Neural cell (in vitro differentiated cells): ENCODE results near the gene KBTBD8. TPM values are rescaled to one million over a fixed set of nuclear protein-coding genes. Genes with fewer than 3 reads are reported as not detected.

ENCODE experiments used
- H2AFZ ChIP-seq: fragments of 200-600, 300-800 bp; sonication (generic), shearing (Covaris generic); 2 replicates; pipeline ENCODE4 v1.6.0; 2014; ENCODE audit warnings: low read depth, mild to moderate bottlenecking, antibody characterized with exemption, low read length, moderate library complexity
- H3F3A ChIP-seq: fragments of 200-600 bp; shearing (Covaris generic); 2 replicates; pipeline ENCODE4 v1.6.1; 2016; ENCODE audit warnings: mild to moderate bottlenecking, moderate library complexity, mixed read lengths, antibody characterized with exemption, low read length; ENCODE audit not compliant: insufficient read depth, poor library complexity, severe bottlenecking
- H3K27ac ChIP-seq: fragments of 200-600, 300-800 bp; sonication (generic), shearing (Covaris generic); 2 replicates; pipeline ENCODE4 v1.5.1; 2014; ENCODE audit warnings: mild to moderate bottlenecking, low read length, moderate library complexity
- H3K27me3 ChIP-seq: fragments of 300-800, 200-600 bp; sonication (generic), shearing (Covaris generic); 2 replicates; pipeline ENCODE4 v1.6.0; 2014; ENCODE audit warnings: mild to moderate bottlenecking, low read depth, low read length, moderate library complexity; ENCODE audit not compliant: insufficient read depth
- H3K36me3 ChIP-seq: fragments of 300-800, 200-600 bp; sonication (generic), shearing (Covaris generic); 2 replicates; pipeline ENCODE4 v1.5.1; 2014; ENCODE audit warnings: mild to moderate bottlenecking, antibody characterized with exemption, low read length, moderate library complexity; ENCODE audit not compliant: insufficient read depth
- H3K4me2 ChIP-seq: fragments of 300-800, 200-600 bp; sonication (generic), shearing (Covaris generic); 2 replicates; pipeline ENCODE4 v1.6.0; 2014; ENCODE audit warnings: mild to moderate bottlenecking, low read length
- H3K4me3 ChIP-seq: fragments of 300-800, 200-600 bp; sonication (generic), shearing (Covaris generic); 2 replicates; pipeline ENCODE4 v1.5.1; 2014; ENCODE audit warnings: mild to moderate bottlenecking, low read length, moderate library complexity
- H3K79me2 ChIP-seq: fragments of 200-600 bp; shearing (Covaris generic); replicated peaks from 2 replicates; pipeline ENCODE4 v1.6.0; 2014; ENCODE audit warnings: mild to moderate bottlenecking, low read length, moderate library complexity; ENCODE audit not compliant: insufficient read depth
- H3K9ac ChIP-seq: fragments of 300-800, 200-600 bp; sonication (generic), shearing (Covaris generic); 2 replicates; pipeline ENCODE4 v1.6.1; 2016; ENCODE audit warnings: mild to moderate bottlenecking, low read length, mixed read lengths
- H3K9me2 ChIP-seq: fragments of 200-600 bp; shearing (Covaris generic); 2 replicates; pipeline ENCODE4 v1.6.1; 2016; ENCODE audit warnings: mild to moderate bottlenecking, low read length, mixed read lengths; ENCODE audit not compliant: insufficient read depth
- H3K9me3 ChIP-seq: fragments of 200-600, 300-800 bp; sonication (generic), shearing (Covaris generic); 2 replicates; pipeline ENCODE4 v1.6.1; 2016; ENCODE audit warnings: mild to moderate bottlenecking, mixed run types, low read length, moderate library complexity, mixed read lengths
- H4K20me1 ChIP-seq: fragments of 200-600 bp; shearing (Covaris generic); 2 replicates; pipeline ENCODE4 v1.6.1; 2016; ENCODE audit warnings: mild to moderate bottlenecking, mixed run types; ENCODE audit not compliant: insufficient read depth
- CTCF ChIP-seq: fragments of 450-650 bp; IDR thresholded peaks from 2 replicates; pipeline ENCODE4 v1.5.1; 2014; ENCODE audit warnings: antibody characterized with exemption, mild to moderate bottlenecking, moderate library complexity; ENCODE audit not compliant: poor library complexity, severe bottlenecking
- EP300 ChIP-seq: fragments of 450-650 bp; conservative IDR thresholded peaks from 2 replicates; pipeline ENCODE4 v1.6.1; 2014; ENCODE audit warnings: antibody characterized with exemption, mild to moderate bottlenecking, moderate library complexity; ENCODE audit not compliant: poor library complexity, severe bottlenecking
- EZH2 ChIP-seq: fragments of 200-600, 300-800 bp; shearing (Covaris generic), sonication (generic); IDR thresholded peaks from 2 replicates; pipeline ENCODE4 v1.6.1; 2014; ENCODE audit warnings: antibody characterized with exemption, low read length, borderline replicate concordance, mild to moderate bottlenecking; ENCODE audit not compliant: insufficient read depth, poor library complexity, severe bottlenecking
- MXI1 ChIP-seq: fragments of 450-650 bp; conservative IDR thresholded peaks from 2 replicates; pipeline ENCODE4 v1.6.1; 2014; ENCODE audit warnings: antibody characterized with exemption, mild to moderate bottlenecking; ENCODE audit not compliant: poor library complexity, severe bottlenecking
- POLR2AphosphoS5 ChIP-seq: IDR thresholded peaks from 2 replicates; pipeline ENCODE4 v1.6.1; 2012
- RAD21 ChIP-seq: fragments of 450-650 bp; conservative IDR thresholded peaks from 2 replicates; pipeline ENCODE4 v1.6.1; 2014; ENCODE audit warnings: antibody characterized with exemption, mild to moderate bottlenecking, moderate library complexity
- REST ChIP-seq: IDR thresholded peaks from 2 replicates; pipeline ENCODE4 v1.6.1; 2012; ENCODE audit warnings: borderline replicate concordance
- SMC3 ChIP-seq: fragments of 450-650 bp; conservative IDR thresholded peaks from 2 replicates; pipeline ENCODE4 v1.6.1; 2014; ENCODE audit warnings: antibody characterized with exemption, mild to moderate bottlenecking, moderate library complexity; ENCODE audit not compliant: poor library complexity
- TAF1 ChIP-seq: IDR thresholded peaks from 2 replicates; pipeline ENCODE4 v1.6.1; 2012; ENCODE audit warnings: low read depth
- polyA plus RNA-seq: library from polyadenylated mRNA; depleted of rRNA; stranded (reverse); fragments of >200 nt; gene quantifications from 2 replicates; pipeline ENCODE4 v1.2.3, GENCODE V29; 2014

KBTBD8 gene
- polyA plus RNA-seq, 1 donor from 2014 or later = 4.7 TPM

GRCh38 chr3:66949898-66950297, 48.2 kb upstream of the KBTBD8 start:
- H3K4me2 ChIP-seq = no peak overlapping the region
- no peak overlapping the region for H3K9ac ChIP-seq
- no peaks in the 10 kb centered on the region for H3K9me3 ChIP-seq
- H3K9me2 ChIP-seq = no peaks in the 10 kb centered on the region
- no peaks in the 10 kb centered on the region for H4K20me1 ChIP-seq
- H3K79me2 ChIP-seq = no peaks in the 10 kb centered on the region
- no peak overlapping the region for H2AFZ ChIP-seq
- TF ChIP-seq RAD21 = no peak
- no peak for TF ChIP-seq MXI1
- TF ChIP-seq TAF1 = no peak
- TF ChIP-seq REST = no peak
- no peak for TF ChIP-seq POLR2AphosphoS5
- TF ChIP-seq CTCF = no peak
- TF ChIP-seq SMC3 = no peak
- no peak for TF ChIP-seq EP300
- H3K27me3 ChIP-seq = no peaks in the 10 kb centered on the region
- no peaks in the 10 kb centered on the region for H3K36me3 ChIP-seq
- no peaks in the 10 kb centered on the region for H3F3A ChIP-seq
- no peak overlapping the region for H3K27ac ChIP-seq
- H3K4me3 ChIP-seq = no peak overlapping the region

GRCh38 chr3:66952357-66952756, 45.8 kb upstream of the KBTBD8 start:
- no peak overlapping the region for H2AFZ ChIP-seq
- H3F3A ChIP-seq = no peaks in the 10 kb centered on the region
- no peaks in the 10 kb centered on the region for H3K36me3 ChIP-seq
- no peaks in the 10 kb centered on the region for H3K27me3 ChIP-seq
- H3K4me3 ChIP-seq = no peak overlapping the region
- no peaks in the 10 kb centered on the region for H3K79me2 ChIP-seq
- no peak for TF ChIP-seq MXI1
- TF ChIP-seq SMC3 = no peak
- no peak for TF ChIP-seq TAF1
- no peak for TF ChIP-seq POLR2AphosphoS5
- TF ChIP-seq EZH2 = no peak
- no peaks in the 10 kb centered on the region for H3K9me2 ChIP-seq
- H4K20me1 ChIP-seq = no peaks in the 10 kb centered on the region
- no peak overlapping the region for H3K4me2 ChIP-seq
- H3K9me3 ChIP-seq = no peaks in the 10 kb centered on the region
- H3K27ac ChIP-seq = no peak overlapping the region
- H3K9ac ChIP-seq = no peak overlapping the region

GRCh38 chr3:66953934-66954445, 44.1 kb upstream of the KBTBD8 start:
- TF ChIP-seq MXI1 (no peak), RAD21 (no peak), REST (no peak), TAF1 (no peak), EZH2 (no peak), CTCF (no peak), SMC3 (no peak), POLR2AphosphoS5 (no peak), EP300 (no peak)
- Histone ChIP-seq H3K4me2 (no peak overlapping the region), H3K9ac (no peak overlapping the region), H3K79me2 (no peaks in the 10 kb centered on the region), H2AFZ (no peak overlapping the region), H3K9me2 (no peaks in the 10 kb centered on the region), H4K20me1 (no peaks in the 10 kb centered on the region), H3K27me3 (no peaks in the 10 kb centered on the region), H3K27ac (no peak overlapping the region), H3K9me3 (no peaks in the 10 kb centered on the region), H3K4me3 (no peak overlapping the region), H3F3A (no peaks in the 10 kb centered on the region), H3K36me3 (no peaks in the 10 kb centered on the region)
